Measurements from ENCODE around the gene TRMU.

Gene TRMU

DNA sequence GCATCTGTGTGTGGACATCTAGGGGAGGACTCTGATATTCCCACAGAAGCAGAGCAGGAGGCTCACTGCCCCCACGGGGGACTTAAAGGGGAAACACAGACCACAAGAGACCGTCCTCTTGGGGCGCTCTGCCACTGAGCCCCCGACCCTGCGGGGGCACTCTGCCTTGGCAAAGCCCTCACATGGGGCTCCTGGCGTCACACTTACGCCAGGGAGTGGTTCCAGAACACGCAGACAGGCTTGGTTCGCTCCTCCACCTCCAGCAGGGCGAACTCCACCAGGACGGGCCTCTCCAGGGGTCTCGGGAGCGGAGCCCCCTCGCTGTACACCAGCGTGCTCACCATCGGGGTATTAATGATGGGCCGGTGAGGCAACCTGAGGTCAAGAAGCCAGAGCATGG, 45.1 kb downstream of the TRMU start:
- ATAC-seq: no peak
- TF ChIP-seq CSRNP3 (CRISPR knock-in tag; IDR thresholded peaks at IDR 0.05): no peak
- TF ChIP-seq ZC3H10 (CRISPR knock-in tag; IDR thresholded peaks at IDR 0.05): no peak
- TF ChIP-seq PATZ1 (CRISPR knock-in tag; IDR thresholded peaks at IDR 0.05; ENCODE audit: borderline replicate concordance): no peak
- TF ChIP-seq ARNTL (CRISPR knock-in tag; IDR thresholded peaks at IDR 0.05; ENCODE audit: borderline replicate concordance, low read depth): no peak
- TF ChIP-seq CREB5 (CRISPR knock-in tag; IDR thresholded peaks at IDR 0.05; ENCODE audit: low read depth): no peak
- TF ChIP-seq GLIS3 (CRISPR knock-in tag; IDR thresholded peaks at IDR 0.05): no peak
- no peak for TF ChIP-seq RARB (CRISPR knock-in tag; IDR thresholded peaks at IDR 0.05)
- no peak for TF ChIP-seq ISL1 (CRISPR knock-in tag; IDR thresholded peaks at IDR 0.05)
- TF ChIP-seq ZNF565 (CRISPR knock-in tag; conservative IDR thresholded peaks at IDR 0.05; ENCODE audit: low read depth): no peak
- TF ChIP-seq ZNF8 (CRISPR knock-in tag; IDR thresholded peaks at IDR 0.05): no peak

- peak; percentile 45; the same call in 2 of the 3 replicates for ATAC-seq
These were observed 45.6 kb downstream of the TRMU start for GRCh38 chr22:46381142-46381541.

More at GRCh38 chr22:46381142-46381541, 45.6 kb downstream of the TRMU start:
- TF ChIP-seq CSDC2 (CRISPR knock-in tag; IDR thresholded peaks at IDR 0.05): no peak
- no peak for TF ChIP-seq ESRRG (CRISPR knock-in tag; IDR thresholded peaks at IDR 0.05)
- TF ChIP-seq, protein P1, sequence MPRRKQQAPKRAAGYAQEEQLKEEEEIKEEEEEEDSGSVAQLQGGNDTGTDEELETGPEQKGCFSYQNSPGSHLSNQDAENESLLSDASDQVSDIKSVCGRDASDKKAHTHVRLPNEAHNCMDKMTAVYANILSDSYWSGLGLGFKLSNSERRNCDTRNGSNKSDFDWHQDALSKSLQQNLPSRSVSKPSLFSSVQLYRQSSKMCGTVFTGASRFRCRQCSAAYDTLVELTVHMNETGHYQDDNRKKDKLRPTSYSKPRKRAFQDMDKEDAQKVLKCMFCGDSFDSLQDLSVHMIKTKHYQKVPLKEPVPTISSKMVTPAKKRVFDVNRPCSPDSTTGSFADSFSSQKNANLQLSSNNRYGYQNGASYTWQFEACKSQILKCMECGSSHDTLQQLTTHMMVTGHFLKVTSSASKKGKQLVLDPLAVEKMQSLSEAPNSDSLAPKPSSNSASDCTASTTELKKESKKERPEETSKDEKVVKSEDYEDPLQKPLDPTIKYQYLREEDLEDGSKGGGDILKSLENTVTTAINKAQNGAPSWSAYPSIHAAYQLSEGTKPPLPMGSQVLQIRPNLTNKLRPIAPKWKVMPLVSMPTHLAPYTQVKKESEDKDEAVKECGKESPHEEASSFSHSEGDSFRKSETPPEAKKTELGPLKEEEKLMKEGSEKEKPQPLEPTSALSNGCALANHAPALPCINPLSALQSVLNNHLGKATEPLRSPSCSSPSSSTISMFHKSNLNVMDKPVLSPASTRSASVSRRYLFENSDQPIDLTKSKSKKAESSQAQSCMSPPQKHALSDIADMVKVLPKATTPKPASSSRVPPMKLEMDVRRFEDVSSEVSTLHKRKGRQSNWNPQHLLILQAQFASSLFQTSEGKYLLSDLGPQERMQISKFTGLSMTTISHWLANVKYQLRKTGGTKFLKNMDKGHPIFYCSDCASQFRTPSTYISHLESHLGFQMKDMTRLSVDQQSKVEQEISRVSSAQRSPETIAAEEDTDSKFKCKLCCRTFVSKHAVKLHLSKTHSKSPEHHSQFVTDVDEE (CRISPR knock-in tag; IDR thresholded peaks at IDR 0.05): no peak
- no peak for TF ChIP-seq CREB5 (CRISPR knock-in tag; IDR thresholded peaks at IDR 0.05; ENCODE audit: low read depth)
- no peak for TF ChIP-seq ZNF70 (CRISPR knock-in tag; IDR thresholded peaks at IDR 0.05)
- TF ChIP-seq TCF4 (CRISPR knock-in tag; IDR thresholded peaks at IDR 0.05; ENCODE audit: borderline replicate concordance): no peak
- TF ChIP-seq ZNF8 (CRISPR knock-in tag; IDR thresholded peaks at IDR 0.05): no peak
- no peak for TF ChIP-seq ISL1 (CRISPR knock-in tag; IDR thresholded peaks at IDR 0.05)
- no peak for TF ChIP-seq ZC3H10 (CRISPR knock-in tag; IDR thresholded peaks at IDR 0.05)
- no peak for TF ChIP-seq ZFP3 (CRISPR knock-in tag; IDR thresholded peaks at IDR 0.05)
- TF ChIP-seq RARB (CRISPR knock-in tag; IDR thresholded peaks at IDR 0.05): no peak
- no peak for TF ChIP-seq SNAI2 (CRISPR knock-in tag; IDR thresholded peaks at IDR 0.05)
- no peak for TF ChIP-seq GLIS3 (CRISPR knock-in tag; IDR thresholded peaks at IDR 0.05)
- no peak for TF ChIP-seq ZFP30 (CRISPR knock-in tag; IDR thresholded peaks at IDR 0.05)
- TF ChIP-seq BACH2 (CRISPR knock-in tag; IDR thresholded peaks at IDR 0.05; ENCODE audit: borderline replicate concordance): no peak
- TF ChIP-seq PATZ1 (CRISPR knock-in tag; IDR thresholded peaks at IDR 0.05; ENCODE audit: borderline replicate concordance): no peak
- TF ChIP-seq ARNTL (CRISPR knock-in tag; IDR thresholded peaks at IDR 0.05; ENCODE audit: borderline replicate concordance, low read depth): no peak
